GM19099 (cell line): ENCODE data around the gene DRD2.

Experiments
- POLR2A ChIP-seq: IDR thresholded peaks from 3 replicates; pipeline ENCODE4 v1.6.1; 2011; ENCODE audit warnings: low read depth; ENCODE audit not compliant: insufficient read length; ENCODE audit errors: extremely low read depth

The DRD2 gene

GRCh38 chr11:113404859-113405430, 70.3 kb downstream of the DRD2 start:
- TF ChIP-seq POLR2A, result no peak

- no peak for TF ChIP-seq POLR2A
Measured at GRCh38 chr11:113401718-113402117, 73.5 kb downstream of the DRD2 start.

- TF ChIP-seq POLR2A, result no peak
Measured at GRCh38 chr11:113400631-113401230, 74.5 kb downstream of the DRD2 start.

GRCh38 chr11:113398669-113399430, 76.3 kb downstream of the DRD2 start:
- TF ChIP-seq POLR2A, result no peak

GRCh38 chr11:113397821-113398220, 77.4 kb downstream of the DRD2 start:
- no peak for TF ChIP-seq POLR2A

- no peak for TF ChIP-seq POLR2A
Measured at GRCh38 chr11:113397212-113397611, 78.0 kb downstream of the DRD2 start.

- TF ChIP-seq POLR2A, result no peak
Measured at GRCh38 chr11:113396690-113397089, 78.5 kb downstream of the DRD2 start.

GRCh38 chr11:113395782-113396336, 79.3 kb downstream of the DRD2 start:
- no peak for TF ChIP-seq POLR2A

- no peak for TF ChIP-seq POLR2A
Measured at GRCh38 chr11:113394919-113395318, 80.3 kb downstream of the DRD2 start.

GRCh38 chr11:113393501-113393985, 81.7 kb downstream of the DRD2 start:
- no peak for TF ChIP-seq POLR2A

GRCh38 chr11:113392236-113392921, 82.8 kb downstream of the DRD2 start:
- no peak for TF ChIP-seq POLR2A

GRCh38 chr11:113389272-113389671, 85.9 kb downstream of the DRD2 start:
- TF ChIP-seq POLR2A, result no peak

GRCh38 chr11:113387605-113388211, 87.5 kb downstream of the DRD2 start, which contains the start of gene ANKK1:
TSS of gene ANKK1 (plus strand) at chr11:113387779. CDS start at chr11:113387885, 106 bp downstream.
- TF ChIP-seq POLR2A, result no peak

- TF ChIP-seq POLR2A, result no peak
Measured at GRCh38 chr11:113386866-113387265, 88.3 kb downstream of the DRD2 start.

GRCh38 chr11:113385749-113386148, 89.4 kb downstream of the DRD2 start:
- no peak for TF ChIP-seq POLR2A
